GM11168 (cell line): ENCODE measurements around the gene FXR2.
"Not testable (repeated sequence)": the region's sequence is repeated elsewhere in the genome, so short reads cannot be mapped to it uniquely, and the experiment has no call there.

Experiments
- in situ Hi-C: fragments of 300-500 bp; cut with MboI; formaldehyde crosslinking; loops from one replicate; pipeline ENCODE4 v1.12.0; 2022; ENCODE audit warnings: low sequenced_read_pairs; ENCODE audit not compliant: unreplicated experiment

Gene FXR2

DNA sequence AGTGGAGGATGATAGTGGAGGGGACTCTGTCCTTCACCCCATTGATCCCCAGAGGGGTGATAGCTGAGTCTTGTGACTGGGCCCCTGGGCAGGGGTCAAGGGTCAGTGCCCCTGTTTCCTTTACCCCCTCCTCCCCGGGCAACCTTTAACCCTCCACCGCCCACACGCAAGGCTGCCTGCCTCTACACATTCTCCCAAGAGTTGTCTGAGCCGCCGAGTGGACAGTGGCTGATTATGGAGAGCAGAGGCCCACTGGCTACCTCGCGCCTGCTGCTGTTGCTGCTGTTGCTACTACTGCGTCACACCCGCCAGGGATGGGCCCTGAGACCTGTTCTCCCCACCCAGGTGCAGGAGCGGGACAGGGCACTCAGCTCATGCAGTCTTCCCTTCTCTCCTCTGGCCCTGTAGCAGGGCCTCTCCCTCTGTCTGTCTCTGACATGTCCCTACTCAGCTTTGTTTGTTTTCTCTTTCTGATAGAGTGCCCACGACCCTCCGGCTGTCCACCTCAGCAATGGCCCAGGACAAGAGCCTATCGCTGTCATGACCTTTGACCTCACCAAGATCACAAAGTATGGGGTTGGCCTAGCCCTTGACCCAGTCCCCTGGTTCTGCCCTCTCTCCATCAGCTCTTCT is 15.4 kb upstream of the FXR2 start, which contains the start of gene SHBG:
Gene SHBG (plus strand): TSS at position 197 of the 633 bp plus-strand sequence. CDS start 38 bp downstream, at position 235.
- in situ Hi-C loops: no loop called here

DNA sequence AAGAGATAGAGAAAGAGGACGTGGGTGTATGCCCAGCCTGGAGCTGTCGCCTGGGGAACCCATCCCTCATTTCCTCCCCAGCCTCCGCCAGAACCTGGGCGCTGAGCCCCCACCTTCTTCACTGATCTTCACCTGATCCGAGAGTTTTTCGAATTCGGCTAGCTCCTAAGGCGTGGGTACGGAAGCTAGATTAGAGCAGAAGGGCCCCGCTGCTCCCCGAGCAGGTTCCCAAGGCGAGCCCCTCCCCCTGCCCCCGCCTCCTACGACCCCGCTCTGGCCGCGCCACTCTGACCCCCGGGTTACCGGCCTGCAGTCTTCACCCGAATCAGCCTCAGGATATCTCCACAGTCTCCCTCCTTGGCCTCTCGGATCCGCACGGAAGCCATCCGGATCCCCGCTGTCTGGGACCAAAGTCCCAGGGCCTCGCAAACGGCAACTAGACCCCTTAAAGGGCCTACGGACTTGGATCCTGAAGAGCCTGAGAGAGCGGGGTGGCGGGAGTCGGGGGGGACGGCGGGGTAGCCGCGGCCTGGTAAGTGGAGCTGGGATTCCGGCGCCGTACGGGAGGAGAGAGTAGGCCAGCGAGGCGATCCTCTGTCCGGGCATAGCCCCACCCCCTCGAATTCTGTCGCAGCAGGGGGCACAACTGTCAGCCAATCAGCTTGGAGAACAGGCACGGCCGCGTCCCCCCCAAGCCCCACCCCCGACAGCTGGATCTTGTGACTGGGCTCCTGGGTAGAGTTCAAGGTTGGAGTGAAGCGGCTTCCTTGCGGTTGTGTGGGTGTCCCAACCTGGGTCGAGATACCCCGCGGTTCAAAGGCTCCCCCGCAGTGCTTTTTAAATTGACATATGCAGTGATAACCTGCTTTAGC is 12.8 kb upstream of the FXR2 start, which contains the start of gene SAT2:
Gene SAT2 (minus strand): TSS at position 572 of the 872 bp plus-strand sequence. CDS start 186 bp downstream, at position 386.
- in situ Hi-C loops: no loop called here

DNA sequence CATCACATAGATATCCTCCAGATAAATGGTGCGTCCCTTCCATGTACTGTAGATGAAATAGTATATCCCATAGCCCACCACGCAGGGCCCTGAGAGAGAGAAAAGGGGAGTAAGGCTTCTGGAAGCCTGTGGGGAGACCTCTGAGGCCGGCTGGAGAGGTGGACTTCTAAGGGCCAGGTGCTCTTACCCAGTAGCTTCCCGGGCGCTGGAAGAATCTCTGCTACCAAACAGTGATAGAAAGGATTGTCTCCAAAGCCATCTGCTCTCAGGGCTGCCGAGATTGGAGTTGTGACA is 12.2 kb upstream of the FXR2 start:
- in situ Hi-C loops: no loop called here

DNA sequence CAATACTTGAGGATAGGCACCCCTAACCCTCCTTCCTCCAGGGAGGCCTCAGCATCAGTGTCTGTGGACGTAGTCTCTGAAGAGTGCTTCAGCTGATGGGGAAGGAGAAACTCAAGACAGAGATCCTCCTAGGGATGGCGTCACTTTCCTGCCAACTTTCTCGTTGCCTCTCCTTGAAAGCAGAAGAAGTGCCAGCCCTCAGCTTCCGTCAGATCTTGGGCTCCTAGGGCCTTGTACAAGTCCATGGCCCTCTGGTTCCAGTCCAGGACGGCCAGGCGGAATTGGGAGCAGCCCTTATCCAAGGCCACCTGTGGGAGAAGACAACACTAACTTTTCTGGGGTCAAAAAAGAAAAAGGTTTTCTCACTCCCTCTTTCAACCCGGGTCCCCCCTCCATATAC is 11.6 kb upstream of the FXR2 start:
- in situ Hi-C loops: no loop called here

DNA sequence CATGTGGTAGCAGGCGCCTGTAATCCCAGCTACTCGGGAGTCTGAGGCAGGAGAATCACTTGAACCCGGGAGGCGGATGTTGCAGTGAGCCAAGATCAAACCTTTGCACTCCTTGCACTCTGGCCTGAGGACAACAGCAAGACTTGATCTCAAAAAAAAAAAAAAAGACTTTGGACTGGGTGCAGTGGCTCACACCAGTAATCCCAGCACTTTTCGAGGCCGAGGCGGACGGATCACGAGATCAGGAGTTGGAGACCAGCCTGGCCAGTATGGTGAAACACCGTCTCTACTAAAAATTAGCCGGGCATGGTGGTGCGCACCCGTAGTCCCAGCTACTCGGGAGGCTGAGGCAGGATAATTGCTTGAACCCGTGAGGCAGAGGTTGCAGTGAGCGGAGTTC is 11.1 kb upstream of the FXR2 start:
- in situ Hi-C loops: not testable (repeated sequence)

DNA sequence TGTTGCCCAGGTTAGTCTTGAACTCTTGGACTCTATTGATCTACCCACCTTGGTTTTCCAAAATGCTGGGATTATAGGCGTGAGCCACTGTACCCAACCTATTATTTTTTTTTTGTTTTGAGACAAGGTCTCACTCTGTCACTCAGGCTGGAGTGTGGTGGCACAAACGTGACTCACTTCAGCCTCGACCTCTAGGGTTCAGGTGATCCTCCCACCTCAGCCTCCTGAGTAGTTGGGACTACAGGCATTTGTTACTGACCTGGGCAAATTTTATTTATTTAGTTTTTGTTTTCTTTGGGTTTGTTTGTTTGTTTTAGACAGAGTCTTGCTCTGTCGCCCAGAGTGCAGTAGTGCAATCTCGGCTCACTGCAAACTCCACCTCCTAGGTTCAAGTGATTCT is 9.0 kb upstream of the FXR2 start:
- in situ Hi-C loops: no loop called here

DNA sequence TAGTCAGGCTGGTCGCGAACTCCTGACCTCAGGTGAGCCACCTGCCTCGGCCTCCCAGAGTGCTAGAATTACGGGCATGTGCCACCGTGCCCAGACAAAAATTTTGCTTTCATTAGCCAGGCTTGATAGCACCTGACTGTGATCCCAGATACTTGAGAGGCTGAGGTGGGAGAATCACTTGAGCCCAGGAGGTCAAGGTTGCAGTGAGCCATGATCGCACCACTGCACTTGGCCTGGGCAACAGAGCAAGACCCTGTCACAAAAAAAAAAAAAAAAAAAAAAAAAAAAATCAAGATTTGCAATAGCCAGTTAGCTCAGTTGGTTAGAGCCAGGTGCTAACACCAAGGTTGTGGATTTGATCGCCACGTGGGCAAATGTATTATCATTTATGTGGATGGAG is 6.1 kb upstream of the FXR2 start:
- in situ Hi-C loops: no loop called here

DNA sequence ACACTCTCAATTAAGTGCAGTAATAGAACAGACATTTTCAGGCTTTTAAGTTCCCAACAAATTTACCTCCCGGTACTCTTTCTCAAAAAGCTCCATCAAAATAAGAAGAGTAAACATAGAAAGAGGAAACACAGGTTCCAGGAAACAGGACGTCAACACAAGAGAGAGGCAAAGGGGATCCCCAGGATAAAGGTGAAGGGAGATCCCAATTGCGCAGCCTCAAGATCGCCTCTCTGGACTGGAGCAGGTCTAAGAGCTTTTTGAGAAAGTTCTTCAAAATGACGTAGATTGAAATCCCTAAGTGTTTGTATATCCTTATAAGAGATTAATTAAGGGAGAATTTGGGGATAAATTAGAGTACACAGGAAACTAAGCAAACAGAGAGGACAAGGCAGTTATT is 3.9 kb upstream of the FXR2 start:
- in situ Hi-C loops: no loop called here

DNA sequence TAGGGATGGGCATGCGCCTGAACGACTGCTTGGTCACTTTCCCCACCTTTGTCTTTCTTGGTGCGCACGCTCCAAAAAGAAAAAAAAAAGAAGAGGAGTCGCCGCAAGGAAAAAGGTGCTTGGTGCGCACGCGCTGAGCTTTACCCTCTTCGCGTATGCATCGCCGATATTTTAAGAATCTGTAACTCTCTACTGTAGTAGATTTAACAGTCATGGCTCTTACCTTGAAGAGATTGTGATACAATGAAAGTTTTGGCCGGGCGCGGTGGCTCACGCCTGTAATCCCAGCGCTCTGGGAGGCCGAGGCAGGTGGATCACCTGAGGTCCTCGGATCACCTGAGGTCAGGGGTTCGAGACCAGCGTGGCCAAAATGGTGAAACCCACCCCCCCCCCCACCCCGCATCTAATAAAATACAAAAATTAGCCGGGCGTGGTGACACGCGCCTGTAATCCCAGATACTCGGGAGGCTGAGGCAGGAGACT is 609 bp upstream of the FXR2 start:
- in situ Hi-C loops: no loop called here

DNA sequence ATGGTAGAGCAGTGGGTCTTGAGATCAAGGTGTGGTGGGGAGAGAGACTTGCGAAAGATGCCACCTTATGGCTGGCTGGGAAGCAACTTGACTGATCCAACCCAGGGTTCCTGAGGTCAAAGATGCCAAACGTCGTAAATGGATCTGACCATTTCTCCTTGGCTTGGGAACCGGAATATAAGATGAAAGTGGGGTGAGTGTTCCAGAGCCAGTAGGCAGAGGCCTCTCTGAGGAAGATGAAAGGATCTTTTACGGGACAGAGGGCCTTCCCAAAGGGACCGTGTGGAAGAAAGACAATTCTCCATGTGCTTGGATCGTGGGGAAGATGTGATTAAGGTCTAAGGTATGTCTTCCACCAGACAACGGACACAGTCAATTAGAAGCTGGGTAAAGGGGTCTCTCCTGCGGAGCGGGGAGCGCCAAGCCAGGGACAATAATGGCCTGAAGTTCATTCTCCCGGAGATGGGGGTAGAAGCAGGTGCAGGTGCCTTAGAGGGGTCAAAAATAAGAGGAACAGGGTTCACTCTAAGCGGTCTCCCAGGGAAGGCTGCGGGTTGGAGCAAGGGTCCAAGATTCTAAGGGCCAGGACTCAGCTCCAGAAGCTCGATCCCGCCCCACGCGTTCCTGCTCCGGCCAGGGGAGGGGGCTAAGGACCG is 800 bp downstream of the FXR2 start:
- in situ Hi-C loops: no loop called here

DNA sequence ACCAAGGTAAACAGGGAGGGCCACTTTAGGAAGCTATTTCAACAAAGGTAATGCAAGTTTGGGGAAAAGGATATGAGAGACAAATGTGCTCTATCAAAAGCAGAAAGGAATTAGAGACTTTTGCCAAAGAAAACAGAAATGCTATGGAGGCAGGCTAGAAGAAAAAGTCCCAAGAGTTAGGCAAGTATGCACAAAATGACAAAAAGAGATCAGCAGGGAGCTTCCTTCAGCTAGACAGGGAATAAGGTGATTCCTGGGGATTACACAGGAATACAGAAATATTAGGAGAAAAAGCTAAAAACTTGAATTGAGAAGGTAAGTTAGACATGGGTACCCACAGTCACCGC is 2.4 kb downstream of the FXR2 start:
- in situ Hi-C loops: no loop called here

DNA sequence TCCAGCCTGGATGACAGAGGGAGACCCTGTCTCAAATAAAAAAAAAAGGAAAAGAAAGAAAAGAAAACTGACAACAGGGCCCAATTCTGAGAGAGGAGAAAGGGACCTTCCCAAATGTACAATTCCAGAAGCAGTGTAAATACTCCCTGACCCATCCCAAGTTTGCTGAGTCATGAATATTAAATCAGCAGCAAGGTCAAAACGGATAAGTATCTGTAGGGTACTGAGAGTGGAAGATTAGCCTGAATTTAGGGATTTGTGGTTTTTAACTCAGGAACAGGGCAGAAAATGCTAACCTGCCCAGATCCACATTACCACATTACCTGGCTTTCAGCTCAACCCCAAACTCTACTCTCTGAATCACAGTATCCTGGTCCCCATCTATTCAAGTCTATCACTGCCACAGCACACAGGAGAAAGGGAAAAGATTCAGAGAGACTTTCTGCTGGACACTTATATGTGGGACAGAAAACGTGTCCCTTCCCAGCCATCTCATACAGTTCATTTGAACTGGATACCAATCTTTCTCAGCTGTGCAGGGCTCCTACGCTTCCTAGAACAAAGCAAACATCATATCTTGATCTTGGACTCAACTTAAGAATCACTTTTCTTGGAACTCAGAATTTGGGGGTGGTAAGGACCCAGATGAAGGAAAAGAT is 2.9 kb downstream of the FXR2 start:
- in situ Hi-C loops: no loop called here

DNA sequence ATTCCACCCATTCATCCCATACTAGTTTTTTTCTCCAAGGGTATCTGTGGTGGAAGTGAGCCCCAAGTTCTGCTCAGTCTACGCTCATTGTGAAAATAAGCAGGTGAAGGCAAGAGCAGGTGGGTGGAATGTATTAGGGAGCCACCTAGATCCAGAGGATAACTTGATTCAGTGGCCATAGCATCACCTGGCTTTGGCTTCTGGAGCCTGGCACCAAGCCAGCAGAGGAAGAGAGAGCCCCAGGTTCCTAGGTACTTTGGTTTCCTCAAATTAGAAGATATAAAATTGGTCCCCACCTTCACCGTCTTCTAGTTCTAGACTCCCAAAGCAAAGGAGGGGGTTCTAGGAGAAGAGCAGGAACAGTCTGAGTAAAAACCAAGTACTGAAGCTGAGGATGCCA is 4.1 kb downstream of the FXR2 start:
- in situ Hi-C loops: no loop called here

DNA sequence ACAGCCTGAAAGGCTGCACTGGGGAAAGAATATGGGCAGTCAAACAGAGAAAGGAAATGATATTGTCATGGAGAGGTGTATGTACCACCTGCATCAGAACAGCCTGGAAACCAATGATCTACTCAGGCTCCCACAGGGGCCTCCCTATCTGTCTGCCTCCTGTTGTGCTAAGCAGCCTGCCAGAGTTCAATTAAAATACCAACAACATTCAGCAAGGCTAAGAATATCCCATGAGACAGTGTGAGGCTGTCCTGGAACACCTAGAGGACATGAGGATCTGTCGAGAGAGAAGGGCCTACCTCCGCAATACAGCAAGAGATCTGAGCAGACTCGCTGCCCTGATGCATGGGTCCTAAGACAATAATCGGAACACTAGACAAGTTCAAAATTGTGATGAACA is 8.4 kb downstream of the FXR2 start:
- in situ Hi-C loops: no loop called here

DNA sequence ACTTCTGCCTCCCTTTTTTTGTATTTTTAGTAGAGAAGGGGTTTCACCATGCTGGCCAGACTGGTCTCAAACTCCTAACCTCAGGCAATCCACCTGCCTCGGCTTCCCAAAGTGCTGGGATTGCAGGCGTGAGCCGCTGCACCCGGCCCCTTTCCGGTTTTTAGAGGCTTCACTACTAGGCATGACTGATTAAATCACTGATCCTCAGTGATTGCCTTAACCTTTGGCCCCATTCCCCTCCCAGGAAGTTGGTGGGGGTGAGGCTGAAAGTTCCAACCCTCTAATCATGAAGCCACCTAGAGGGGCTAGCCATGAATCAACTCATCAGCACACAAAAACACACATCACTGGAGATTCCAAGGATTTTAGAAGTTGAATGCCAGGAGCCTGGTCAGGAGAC is 17.1 kb downstream of the FXR2 start:
- in situ Hi-C loops: not testable (repeated sequence)

DNA sequence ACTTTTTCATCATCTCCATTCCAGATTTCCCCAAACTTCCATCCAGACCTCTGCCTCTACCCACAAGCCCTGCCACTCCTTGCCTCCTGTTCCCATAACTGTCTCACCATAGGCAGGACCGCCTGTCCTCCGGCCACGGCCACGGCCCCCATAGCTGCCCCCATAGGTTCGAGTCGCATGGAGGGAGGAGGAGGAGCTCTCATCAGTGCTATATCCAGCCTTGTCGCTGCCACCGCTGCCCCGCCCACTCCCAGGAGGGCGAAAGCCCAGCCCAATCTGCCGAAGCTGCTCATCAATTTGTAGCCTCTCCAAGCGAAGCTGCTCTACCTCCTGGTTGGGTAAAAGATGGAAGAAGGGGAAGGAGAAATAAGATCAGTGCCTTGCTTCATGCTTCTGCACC is 21.4 kb downstream of the FXR2 start:
- in situ Hi-C loops: no loop called here

DNA sequence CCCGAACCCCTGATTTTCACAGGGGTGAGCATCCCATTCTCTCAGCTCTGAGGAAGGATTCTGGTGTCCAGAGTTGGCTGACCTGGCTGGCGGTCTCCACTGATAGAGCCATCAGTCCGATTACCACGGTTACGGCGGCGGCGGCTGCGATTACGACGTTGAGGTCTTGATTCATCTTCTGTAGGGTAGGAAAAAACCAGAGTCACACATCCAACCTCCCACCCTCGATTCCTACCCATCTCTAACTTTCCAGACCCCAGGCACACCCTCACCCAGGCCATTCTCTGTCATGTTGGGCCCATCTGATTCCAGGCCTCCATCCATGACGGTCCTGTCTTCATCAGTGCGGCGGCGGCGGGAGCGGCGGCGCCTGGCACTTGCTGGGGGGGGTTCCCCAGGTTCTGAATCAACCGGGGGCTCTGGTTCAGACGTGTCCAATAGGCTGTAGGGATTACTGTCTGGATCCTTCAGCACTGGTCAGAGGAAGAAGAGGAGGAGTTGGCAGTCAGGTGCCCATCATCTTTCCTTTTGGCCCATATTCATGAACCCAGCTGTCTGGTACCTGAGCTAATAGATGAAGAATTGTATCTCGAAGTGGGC is 22.2 kb downstream of the FXR2 start:
- in situ Hi-C loops: no loop called here

DNA sequence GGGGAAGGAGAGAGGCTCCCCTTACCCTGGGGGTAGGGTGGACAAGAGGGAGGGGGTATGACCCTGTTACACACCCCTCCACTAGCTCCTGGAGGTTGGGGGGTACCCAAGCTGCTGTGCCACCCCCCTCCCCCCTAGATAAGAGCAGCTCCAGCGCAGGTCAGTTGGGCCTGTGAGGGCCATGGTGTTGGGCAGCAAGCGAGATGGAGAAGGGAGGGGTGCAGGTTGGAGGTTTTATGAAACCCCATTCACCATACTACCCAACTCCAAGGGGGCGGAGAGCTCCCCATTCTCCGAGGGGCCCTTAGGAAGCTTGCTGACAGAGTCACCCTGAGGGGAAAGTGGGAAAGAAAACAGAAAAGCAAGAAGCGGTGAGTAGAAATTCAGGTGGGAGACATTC is 23.1 kb downstream of the FXR2 start:
- in situ Hi-C loops: no loop called here

DNA sequence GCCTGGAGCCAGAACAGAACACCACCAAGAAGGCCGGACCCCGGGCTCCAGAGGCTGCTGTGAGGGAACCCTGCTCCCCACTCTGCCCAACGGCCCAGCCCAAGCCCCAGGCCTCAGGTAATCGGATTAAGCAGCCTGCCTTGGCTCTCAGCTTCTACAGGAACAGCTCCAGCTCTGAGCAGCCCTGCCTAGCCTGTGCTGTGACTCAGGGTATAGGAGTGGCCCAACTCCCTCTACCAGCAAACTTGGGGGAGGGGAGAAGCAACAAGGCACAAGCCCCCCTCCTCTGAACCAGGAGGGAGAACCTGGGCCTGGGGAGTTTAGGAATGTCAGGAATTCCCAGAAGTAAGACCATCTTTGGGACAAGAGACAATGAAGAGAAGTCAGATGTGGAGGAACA is 24.0 kb downstream of the FXR2 start:
- in situ Hi-C loops: no loop called here

DNA sequence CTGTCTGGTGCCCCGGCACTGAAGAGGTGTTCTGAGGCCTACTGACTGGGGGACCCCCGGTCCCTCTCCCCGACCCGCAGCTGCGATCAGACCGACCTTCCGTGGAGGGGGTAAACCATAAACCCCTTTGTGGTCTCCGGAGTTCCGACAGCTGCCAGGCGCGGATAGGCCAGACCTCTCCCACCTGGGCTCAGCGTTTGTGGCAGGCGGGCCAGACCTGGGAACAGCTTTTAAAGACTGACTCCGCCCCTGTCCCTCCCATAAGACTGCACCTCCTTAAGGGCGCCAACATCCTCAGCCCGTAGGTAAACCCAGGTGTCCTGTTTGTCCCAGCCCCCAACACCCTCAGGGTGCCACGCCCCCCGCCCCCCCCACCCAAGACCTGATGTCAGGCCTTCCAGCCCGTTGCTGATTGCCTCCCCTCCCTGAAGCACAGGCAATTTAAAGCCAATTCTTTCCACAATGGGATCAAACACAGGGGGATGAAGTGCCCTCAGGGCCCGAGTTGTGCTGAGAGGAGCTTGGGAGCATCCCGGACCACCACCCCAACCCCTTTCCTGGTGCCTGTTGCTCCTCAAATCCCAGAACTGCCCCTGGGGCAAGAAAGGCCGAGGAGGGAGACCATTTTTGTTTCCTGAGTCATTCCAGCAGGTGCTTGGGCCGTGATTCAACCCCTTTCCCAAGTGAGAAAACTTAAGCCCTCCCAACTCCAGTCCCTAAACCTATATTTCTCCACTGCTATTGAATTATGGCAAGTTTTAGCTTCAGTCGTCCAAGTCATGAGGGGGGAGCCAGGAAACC is 24.6 kb downstream of the FXR2 start, which contains the start of gene SOX15:
Gene SOX15 (minus strand): TSS at position 204 of the 801 bp plus-strand sequence. CDS start 418 bp downstream, outside the sequence.
- in situ Hi-C loops: no loop called here
